Measurements from ENCODE around the gene ALPL.

Gene ALPL

DNA sequence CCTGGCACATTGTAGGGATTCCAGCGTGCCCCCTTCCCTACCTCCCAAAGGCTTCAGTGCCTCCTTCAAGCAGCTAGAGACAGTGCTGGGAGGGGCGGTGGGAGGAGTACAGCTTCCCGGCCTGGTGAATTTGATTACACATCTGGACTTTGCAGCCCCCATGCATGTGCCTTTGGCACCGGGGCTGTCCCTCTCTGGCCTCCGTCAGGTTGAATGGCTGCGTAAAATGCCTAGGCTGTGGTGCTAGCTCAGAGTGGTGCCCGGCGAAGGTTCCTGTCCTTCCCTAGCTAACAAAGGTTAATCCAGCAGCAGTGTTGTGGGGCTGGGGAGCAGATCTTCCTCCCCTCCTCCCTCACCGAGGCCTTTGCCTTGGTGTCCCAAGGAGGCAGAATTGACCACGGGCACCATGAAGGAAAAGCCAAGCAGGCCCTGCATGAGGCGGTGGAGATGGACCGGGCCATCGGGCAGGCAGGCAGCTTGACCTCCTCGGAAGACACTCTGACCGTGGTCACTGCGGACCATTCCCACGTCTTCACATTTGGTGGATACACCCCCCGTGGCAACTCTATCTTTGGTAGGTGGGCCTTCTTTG, 66.2 kb downstream of the ALPL start:
- Histone ChIP-seq H3K4me2 (ENCODE audit: low read length) (no peak overlapping the region), H2AFZ (ENCODE audit: insufficient read depth, low read length, poor library complexity) (no peak overlapping the region), H3K4ac (ENCODE audit: low read depth, low read length) (no peak overlapping the region), H3K4me3 (ENCODE audit: low read depth, low read length) (no peak overlapping the region), H3K4me1 (ENCODE audit: control insufficient read depth in 1 of 2, insufficient read depth in 2 of 2, low read length in 2 of 2) (no peaks in the 10 kb centered on the region), H3K23ac (ENCODE audit: low read length) (no peak overlapping the region), H2BK5ac (ENCODE audit: low read depth, low read length, poor library complexity) (no peak overlapping the region), H3K18ac (ENCODE audit: low read length) (no peak overlapping the region), H2BK120ac (ENCODE audit: insufficient read depth, low read length, poor library complexity) (no peak overlapping the region), H3K27me3 (ENCODE audit: insufficient read depth, low read length) (no peaks in the 10 kb centered on the region), H4K8ac (ENCODE audit: low read depth, low read length) (no peak overlapping the region), H3K79me1 (ENCODE audit: low read length) (no peaks in the 10 kb centered on the region), H3K9me3 (ENCODE audit: insufficient read depth, low read depth, low read length) (peaks cover 6% of the 10 kb centered on the region), H4K91ac (ENCODE audit: low read depth, low read length) (no peak overlapping the region), H4K12ac (ENCODE audit: low read depth, low read length) (no peak overlapping the region), H3K36me3 (ENCODE audit: control insufficient read depth in 1 of 2, insufficient read depth in 2 of 2, low read length in 2 of 2) (no peaks in the 10 kb centered on the region), H3K14ac (ENCODE audit: low read length) (no peak overlapping the region), H3K79me2 (ENCODE audit: control insufficient read depth, insufficient read depth, low read length, poor library complexity) (no peaks in the 10 kb centered on the region), H2AK5ac (ENCODE audit: low read length) (no peak overlapping the region), H3K9ac (ENCODE audit: low read length) (no peak overlapping the region), H3K27ac (ENCODE audit: low read depth, low read length) (no peak overlapping the region), H2BK12ac (ENCODE audit: low read length) (no peak overlapping the region)
- DNase-seq = no peak
- no CpG with 5 or more reads among the region's 18 CpGs for WGBS (ENCODE audit: extremely low coverage, insufficient coverage, insufficient read length)

DNA sequence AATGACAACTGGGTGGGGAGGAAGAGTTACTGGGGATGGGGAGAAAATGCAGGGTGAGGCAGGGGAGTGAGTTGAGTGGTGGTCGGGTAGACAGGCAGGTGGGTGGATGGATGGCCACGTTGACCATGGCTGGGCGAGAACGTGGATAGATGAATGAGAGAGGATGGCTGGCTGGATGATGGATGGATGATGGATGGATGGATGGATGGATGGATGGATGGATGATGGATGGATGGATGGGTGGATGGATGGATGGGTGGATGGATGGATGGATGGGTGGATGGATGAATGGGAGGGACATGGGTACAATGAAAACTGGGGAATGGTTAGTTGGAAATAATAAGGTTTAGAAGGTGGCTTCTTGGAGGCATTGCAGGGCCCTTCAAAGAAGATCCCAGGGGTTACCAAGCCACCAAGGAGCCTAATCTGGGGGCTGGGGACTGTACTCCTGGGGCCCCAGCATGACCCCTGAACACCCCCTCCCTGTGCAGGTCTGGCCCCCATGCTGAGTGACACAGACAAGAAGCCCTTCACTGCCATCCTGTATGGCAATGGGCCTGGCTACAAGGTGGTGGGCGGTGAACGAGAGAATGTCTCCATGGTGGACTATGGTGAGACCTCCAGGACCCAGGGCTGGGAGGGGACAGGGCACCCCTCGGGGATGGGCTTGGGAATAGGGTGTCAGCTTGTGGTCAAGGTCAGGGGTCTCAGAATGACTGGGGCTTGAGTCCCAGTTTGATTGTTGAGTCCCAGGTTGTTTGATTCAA, 67.0 kb downstream of the ALPL start:
- H2BK12ac ChIP-seq (ENCODE audit: low read length) = no peak overlapping the region
- no peaks in the 10 kb centered on the region for H3K4me1 ChIP-seq (ENCODE audit: control insufficient read depth in 1 of 2, insufficient read depth in 2 of 2, low read length in 2 of 2)
- peaks cover 6% of the 10 kb centered on the region for H3K9me3 ChIP-seq (ENCODE audit: insufficient read depth, low read depth, low read length)
- H3K4me3 ChIP-seq (ENCODE audit: low read depth, low read length) = peak overlapping the region; percentile 52
- no peak overlapping the region for H3K18ac ChIP-seq (ENCODE audit: low read length)
- WGBS (ENCODE audit: extremely low coverage, insufficient coverage, insufficient read length) = no CpG with 5 or more reads among the region's 7 CpGs
- no peak overlapping the region for H3K9ac ChIP-seq (ENCODE audit: low read length)
- no peak overlapping the region for H4K91ac ChIP-seq (ENCODE audit: low read depth, low read length)
- no peak overlapping the region for H3K27ac ChIP-seq (ENCODE audit: low read depth, low read length)
- no peak overlapping the region for H3K4ac ChIP-seq (ENCODE audit: low read depth, low read length)
- no peak overlapping the region for H3K14ac ChIP-seq (ENCODE audit: low read length)
- H2AFZ ChIP-seq (ENCODE audit: insufficient read depth, low read length, poor library complexity) = no peak overlapping the region
- DNase-seq = no peak
- H3K79me2 ChIP-seq (ENCODE audit: control insufficient read depth, insufficient read depth, low read length, poor library complexity) = no peaks in the 10 kb centered on the region
- H4K8ac ChIP-seq (ENCODE audit: low read depth, low read length) = no peak overlapping the region
- H2BK120ac ChIP-seq (ENCODE audit: insufficient read depth, low read length, poor library complexity) = no peak overlapping the region
- no peak overlapping the region for H2BK5ac ChIP-seq (ENCODE audit: low read depth, low read length, poor library complexity)
- no peak overlapping the region for H3K23ac ChIP-seq (ENCODE audit: low read length)
- H4K12ac ChIP-seq (ENCODE audit: low read depth, low read length) = no peak overlapping the region
- no peaks in the 10 kb centered on the region for H3K36me3 ChIP-seq (ENCODE audit: control insufficient read depth in 1 of 2, insufficient read depth in 2 of 2, low read length in 2 of 2)
- no peak overlapping the region for H2AK5ac ChIP-seq (ENCODE audit: low read length)
- no peaks in the 10 kb centered on the region for H3K79me1 ChIP-seq (ENCODE audit: low read length)
- H3K27me3 ChIP-seq (ENCODE audit: insufficient read depth, low read length) = no peaks in the 10 kb centered on the region
- no peak overlapping the region for H3K4me2 ChIP-seq (ENCODE audit: low read length)

DNA sequence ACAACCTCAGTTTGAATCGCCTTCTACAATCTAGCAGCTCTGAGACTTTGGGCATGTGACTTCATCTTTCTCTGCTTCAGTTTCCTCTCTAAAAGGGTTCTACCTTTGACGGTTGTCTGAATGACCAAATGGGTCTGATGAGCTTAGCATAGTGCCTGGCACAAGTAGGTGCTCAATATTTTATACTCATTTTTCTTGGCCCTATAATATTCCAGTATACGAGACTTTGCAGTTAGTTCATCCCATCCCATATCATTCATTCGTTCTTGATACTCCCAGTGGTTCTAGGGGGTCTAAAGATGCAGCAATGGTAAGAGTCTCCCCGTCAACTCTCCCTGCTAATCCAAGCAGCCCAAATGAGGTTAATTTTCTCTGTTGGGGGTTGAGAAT, 67.6 kb downstream of the ALPL start:
- Histone ChIP-seq H3K27ac (ENCODE audit: low read depth, low read length) (no peak overlapping the region), H3K23ac (ENCODE audit: low read length) (no peak overlapping the region), H3K4me3 (ENCODE audit: low read depth, low read length) (no peak overlapping the region), H3K4me1 (ENCODE audit: control insufficient read depth in 1 of 2, insufficient read depth in 2 of 2, low read length in 2 of 2) (no peaks in the 10 kb centered on the region), H3K14ac (ENCODE audit: low read length) (no peak overlapping the region), H2AFZ (ENCODE audit: insufficient read depth, low read length, poor library complexity) (no peak overlapping the region), H2BK12ac (ENCODE audit: low read length) (no peak overlapping the region), H4K12ac (ENCODE audit: low read depth, low read length) (no peak overlapping the region), H3K79me1 (ENCODE audit: low read length) (no peaks in the 10 kb centered on the region), H2BK5ac (ENCODE audit: low read depth, low read length, poor library complexity) (no peak overlapping the region), H3K4me2 (ENCODE audit: low read length) (no peak overlapping the region), H3K36me3 (ENCODE audit: control insufficient read depth in 1 of 2, insufficient read depth in 2 of 2, low read length in 2 of 2) (no peaks in the 10 kb centered on the region), H3K27me3 (ENCODE audit: insufficient read depth, low read length) (no peaks in the 10 kb centered on the region), H4K91ac (ENCODE audit: low read depth, low read length) (no peak overlapping the region), H3K9ac (ENCODE audit: low read length) (no peak overlapping the region), H2BK120ac (ENCODE audit: insufficient read depth, low read length, poor library complexity) (no peak overlapping the region), H3K9me3 (ENCODE audit: insufficient read depth, low read depth, low read length) (peaks cover 6% of the 10 kb centered on the region), H4K8ac (ENCODE audit: low read depth, low read length) (no peak overlapping the region), H2AK5ac (ENCODE audit: low read length) (no peak overlapping the region), H3K18ac (ENCODE audit: low read length) (no peak overlapping the region), H3K4ac (ENCODE audit: low read depth, low read length) (no peak overlapping the region), H3K79me2 (ENCODE audit: control insufficient read depth, insufficient read depth, low read length, poor library complexity) (no peaks in the 10 kb centered on the region)
- DNase-seq = no peak
- WGBS (ENCODE audit: extremely low coverage, insufficient coverage, insufficient read length) = no CpG with 5 or more reads among the region's 5 CpGs

DNA sequence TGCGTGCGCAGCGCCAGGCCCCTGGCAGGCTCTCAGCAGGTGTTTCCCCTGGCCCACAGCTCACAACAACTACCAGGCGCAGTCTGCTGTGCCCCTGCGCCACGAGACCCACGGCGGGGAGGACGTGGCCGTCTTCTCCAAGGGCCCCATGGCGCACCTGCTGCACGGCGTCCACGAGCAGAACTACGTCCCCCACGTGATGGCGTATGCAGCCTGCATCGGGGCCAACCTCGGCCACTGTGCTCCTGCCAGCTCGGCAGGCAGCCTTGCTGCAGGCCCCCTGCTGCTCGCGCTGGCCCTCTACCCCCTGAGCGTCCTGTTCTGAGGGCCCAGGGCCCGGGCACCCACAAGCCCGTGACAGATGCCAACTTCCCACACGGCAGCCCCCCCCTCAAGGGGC, 68.1 kb downstream of the ALPL start:
- Histone ChIP-seq H3K27me3 (ENCODE audit: insufficient read depth, low read length) (no peaks in the 10 kb centered on the region), H3K4me2 (ENCODE audit: low read length) (no peak overlapping the region), H3K27ac (ENCODE audit: low read depth, low read length) (no peak overlapping the region), H4K8ac (ENCODE audit: low read depth, low read length) (no peak overlapping the region), H2BK5ac (ENCODE audit: low read depth, low read length, poor library complexity) (no peak overlapping the region), H3K79me2 (ENCODE audit: control insufficient read depth, insufficient read depth, low read length, poor library complexity) (no peaks in the 10 kb centered on the region), H2AFZ (ENCODE audit: insufficient read depth, low read length, poor library complexity) (no peak overlapping the region), H3K9ac (ENCODE audit: low read length) (no peak overlapping the region), H3K79me1 (ENCODE audit: low read length) (no peaks in the 10 kb centered on the region), H3K4me3 (ENCODE audit: low read depth, low read length) (no peak overlapping the region), H2BK120ac (ENCODE audit: insufficient read depth, low read length, poor library complexity) (no peak overlapping the region), H4K12ac (ENCODE audit: low read depth, low read length) (no peak overlapping the region), H2BK12ac (ENCODE audit: low read length) (no peak overlapping the region), H3K14ac (ENCODE audit: low read length) (no peak overlapping the region), H3K36me3 (ENCODE audit: control insufficient read depth in 1 of 2, insufficient read depth in 2 of 2, low read length in 2 of 2) (no peaks in the 10 kb centered on the region), H2AK5ac (ENCODE audit: low read length) (no peak overlapping the region), H3K9me3 (ENCODE audit: insufficient read depth, low read depth, low read length) (peaks cover 6% of the 10 kb centered on the region), H3K4ac (ENCODE audit: low read depth, low read length) (no peak overlapping the region), H4K91ac (ENCODE audit: low read depth, low read length) (no peak overlapping the region), H3K23ac (ENCODE audit: low read length) (no peak overlapping the region), H3K18ac (ENCODE audit: low read length) (no peak overlapping the region), H3K4me1 (ENCODE audit: control insufficient read depth in 1 of 2, insufficient read depth in 2 of 2, low read length in 2 of 2) (no peaks in the 10 kb centered on the region)
- WGBS (ENCODE audit: extremely low coverage, insufficient coverage, insufficient read length) = no CpG with 5 or more reads among the region's 26 CpGs
- no peak for DNase-seq
